DND-41 (cell line): ENCODE measurements around the gene IFIT1B.

Experiments
- CTCF ChIP-seq: IDR thresholded peaks from 2 replicates; pipeline ENCODE4 v1.5.1; 2012; ENCODE audit warnings: borderline replicate concordance, low read length, moderate library complexity, mild to moderate bottlenecking; ENCODE audit not compliant: poor library complexity, severe bottlenecking; ENCODE audit errors: extremely low read depth
- EZH2 ChIP-seq: IDR thresholded peaks from 3 replicates; pipeline ENCODE4 v1.6.1; 2012; ENCODE audit warnings: borderline replicate concordance, low read depth, mild to moderate bottlenecking, moderate library complexity, low read length, inconsistent platforms; ENCODE audit not compliant: severe bottlenecking

DNA sequence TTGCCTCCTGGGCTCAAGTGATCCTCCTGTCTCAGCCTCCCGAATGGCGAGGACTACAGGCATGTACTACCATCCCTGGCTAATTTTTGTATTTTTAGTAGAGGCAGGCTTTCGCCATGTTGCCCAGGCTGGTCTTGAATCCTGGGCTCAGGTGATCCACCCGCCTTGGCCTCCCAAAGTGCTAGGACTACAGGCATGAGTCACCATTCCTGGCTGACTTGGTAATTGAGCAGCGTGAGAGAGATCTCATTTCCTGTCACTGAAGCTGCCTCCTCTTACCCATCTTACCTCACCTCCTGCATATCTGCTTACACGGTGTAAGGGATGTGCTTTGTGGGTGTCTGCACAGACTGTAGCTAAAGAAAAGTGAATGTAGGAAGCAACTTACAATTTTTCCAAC, 40.4 kb upstream of the IFIT1B start:
- TF ChIP-seq EZH2 (no peak), CTCF (no peak)
